Measurements from ENCODE around the gene C5orf52. TPM values are rescaled to one million over a fixed set of nuclear protein-coding genes. Genes with fewer than 3 reads are reported as not detected.

Gene C5orf52
- total RNA-seq, 1 experiment from 2014 or later = not detected

- Histone ChIP-seq H2BK20ac (ENCODE audit: low read depth, low read length, poor library complexity, severe bottlenecking) (no peak overlapping the region), H3K9me3 (ENCODE audit: control insufficient read depth, low read depth, low read length) (no peaks in the 10 kb centered on the region), H2BK15ac (ENCODE audit: low read depth, low read length) (no peak overlapping the region), H4K20me1 (ENCODE audit: control insufficient read depth, insufficient read depth, insufficient read length) (no peaks in the 10 kb centered on the region), H3K79me1 (ENCODE audit: insufficient read depth, low read depth, low read length, poor library complexity, severe bottlenecking) (no peaks in the 10 kb centered on the region), H3K4ac (ENCODE audit: low read depth, low read length) (no peak overlapping the region), H4K8ac (replicated peaks; ENCODE audit: insufficient read length, low read depth, low read length) (no peak overlapping the region), H2BK120ac (ENCODE audit: low read depth, low read length, poor library complexity, severe bottlenecking) (no peak overlapping the region), H3K79me2 (ENCODE audit: insufficient read depth, low read length) (no peaks in the 10 kb centered on the region), H3K23me2 (ENCODE audit: insufficient read length, low read depth, low read length, poor library complexity, severe bottlenecking) (peaks cover 2% of the 10 kb centered on the region), H3K4me1 (ENCODE audit: insufficient read depth, low read length) (no peaks in the 10 kb centered on the region), H4K91ac (ENCODE audit: insufficient read length, low read depth, low read length) (no peak overlapping the region), H3T11ph (ENCODE audit: low read length) (no peak overlapping the region), H2AK5ac (ENCODE audit: insufficient read length, low read length) (no peak overlapping the region), H3K23ac (ENCODE audit: insufficient read length, low read depth, low read length) (no peak overlapping the region), H3K56ac (ENCODE audit: insufficient read length, low read depth, low read length) (no peak overlapping the region), H2AFZ (ENCODE audit: low read length) (no peak overlapping the region), H2BK5ac (ENCODE audit: insufficient read length, low read length) (no peak overlapping the region), H3K4me2 (ENCODE audit: insufficient read depth, insufficient read length, low read length) (no peak overlapping the region), H4K5ac (ENCODE audit: insufficient read length, low read depth, low read length) (no peak overlapping the region), H3K9ac (ENCODE audit: extremely low read depth, insufficient read length, low read length) (no peak overlapping the region), H3K14ac (ENCODE audit: insufficient read depth, low read length) (no peak overlapping the region), H3K27me3 (ENCODE audit: insufficient read depth, low read length) (no peaks in the 10 kb centered on the region), H3K27ac (ENCODE audit: insufficient read length, low read depth, low read length) (no peak overlapping the region), H3K18ac (ENCODE audit: insufficient read length, low read depth, low read length) (no peak overlapping the region), H2BK12ac (ENCODE audit: insufficient read length, low read depth, low read length) (no peak overlapping the region)
- Mint-ChIP-seq H3K4me1 (peaks cover 0 to 4% of the 10 kb centered on the region in 2 experiments; a peak in 1 of 4 replicates), H3K36me3 (ENCODE audit: insufficient read depth in 1 of 3, low read depth in 3 of 3) (peaks cover under 1 to 4% (median 2%) of the 10 kb centered on the region in 3 experiments; a peak in 3 of 7 replicates), H3K27ac (no peak overlapping the region), H3K27me3 (ENCODE audit: low read depth) (peaks cover 8% of the 10 kb centered on the region), H3K9me3 (peaks cover 4 to 5% of the 10 kb centered on the region in 2 experiments), H3K4me3 (no peak overlapping the region)
- no peak for DNase-seq
- no CpG with 5 or more reads among the region's 7 CpGs for WGBS (ENCODE audit: extremely low coverage, insufficient read length, low lambda C conversion rate)
- TF ChIP-seq CTCF (conservative IDR thresholded peaks at IDR 0.05) = no peak
Observed at GRCh38 chr5:157648275-157648990, 22.9 kb upstream of the C5orf52 start.

All from H9 (cell line).